ENCODE data around the gene ITGA1.
A peak's percentile ranks its signal among the peaks of the same experiment; 100 is the strongest.
"Not testable (repeated sequence)": the region's sequence is repeated elsewhere in the genome, so short reads cannot be mapped to it uniquely, and the experiment has no call there.

ITGA1 gene

GRCh38 chr5:52821901-52822300 lies 34.2 kb downstream of the ITGA1 start:
- FAIRE-seq: no peak
- no peak for DNase-seq (ENCODE audit: extremely low spot score, insufficient read length, low read depth)

- FAIRE-seq: no peak
Observed at GRCh38 chr5:52822437-52822836, 34.7 kb downstream of the ITGA1 start.

GRCh38 chr5:52824827-52825226 lies 37.1 kb downstream of the ITGA1 start:
- DNase-seq (ENCODE audit: extremely low spot score, insufficient read length, low read depth) (no peak), FAIRE-seq (no peak)

More at GRCh38 chr5:52822437-52822836, 34.7 kb downstream of the ITGA1 start:
- DNase-seq (ENCODE audit: extremely low spot score, insufficient read length, low read depth): no peak

- peak; percentile 72 for FAIRE-seq
Observed at GRCh38 chr5:52825826-52826225, 38.1 kb downstream of the ITGA1 start.

GRCh38 chr5:52827815-52828214 lies 40.1 kb downstream of the ITGA1 start:
- no peak for FAIRE-seq

More at GRCh38 chr5:52825826-52826225, 38.1 kb downstream of the ITGA1 start:
- DNase-seq (ENCODE audit: extremely low spot score, insufficient read length, low read depth): peak; percentile 0

GRCh38 chr5:52829664-52830063 lies 41.9 kb downstream of the ITGA1 start:
- FAIRE-seq (no peak), DNase-seq (ENCODE audit: extremely low spot score, insufficient read length, low read depth) (no peak)

More at GRCh38 chr5:52827815-52828214, 40.1 kb downstream of the ITGA1 start:
- DNase-seq (ENCODE audit: extremely low spot score, insufficient read length, low read depth): no peak

- FAIRE-seq: no peak
Observed at GRCh38 chr5:52830650-52831049, 42.9 kb downstream of the ITGA1 start.

GRCh38 chr5:52831786-52832511 lies 44.2 kb downstream of the ITGA1 start:
- FAIRE-seq: no peak
- no peak for DNase-seq (ENCODE audit: extremely low spot score, insufficient read length, low read depth)

More at GRCh38 chr5:52830650-52831049, 42.9 kb downstream of the ITGA1 start:
- no peak for DNase-seq (ENCODE audit: extremely low spot score, insufficient read length, low read depth)

- no peak for FAIRE-seq
Observed at GRCh38 chr5:52834320-52834719, 46.6 kb downstream of the ITGA1 start.

GRCh38 chr5:52837068-52837467 lies 49.4 kb downstream of the ITGA1 start:
- DNase-seq (ENCODE audit: extremely low spot score, insufficient read length, low read depth) (no peak), FAIRE-seq (no peak)

More at GRCh38 chr5:52834320-52834719, 46.6 kb downstream of the ITGA1 start:
- no peak for DNase-seq (ENCODE audit: extremely low spot score, insufficient read length, low read depth)

- DNase-seq (ENCODE audit: extremely low spot score, insufficient read length, low read depth) (no peak), FAIRE-seq (no peak)
Observed at GRCh38 chr5:52837591-52838001, 49.9 kb downstream of the ITGA1 start.

GRCh38 chr5:52838326-52839015 lies 50.8 kb downstream of the ITGA1 start:
- no peak for FAIRE-seq

GRCh38 chr5:52839285-52839684 lies 51.6 kb downstream of the ITGA1 start:
- DNase-seq (ENCODE audit: extremely low spot score, insufficient read length, low read depth) (no peak), FAIRE-seq (no peak)

More at GRCh38 chr5:52838326-52839015, 50.8 kb downstream of the ITGA1 start:
- DNase-seq (ENCODE audit: extremely low spot score, insufficient read length, low read depth): no peak

GRCh38 chr5:52840277-52841050 lies 52.7 kb downstream of the ITGA1 start:
- DNase-seq (ENCODE audit: extremely low spot score, insufficient read length, low read depth): no peak

GRCh38 chr5:52841114-52841513 lies 53.4 kb downstream of the ITGA1 start:
- FAIRE-seq: no peak
- DNase-seq (ENCODE audit: extremely low spot score, insufficient read length, low read depth): no peak

More at GRCh38 chr5:52840277-52841050, 52.7 kb downstream of the ITGA1 start:
- no peak for FAIRE-seq

- FAIRE-seq: no peak
- no peak for DNase-seq (ENCODE audit: extremely low spot score, insufficient read length, low read depth)
Observed at GRCh38 chr5:52842111-52842510, 54.4 kb downstream of the ITGA1 start.

- FAIRE-seq (no peak), DNase-seq (ENCODE audit: extremely low spot score, insufficient read length, low read depth) (no peak)
Observed at GRCh38 chr5:52844885-52845284, 57.2 kb downstream of the ITGA1 start.

- DNase-seq (ENCODE audit: extremely low spot score, insufficient read length, low read depth) (no peak), FAIRE-seq (no peak)
Observed at GRCh38 chr5:52846182-52846842, 58.6 kb downstream of the ITGA1 start.

- DNase-seq (ENCODE audit: extremely low spot score, insufficient read length, low read depth); FAIRE-seq: not testable (repeated sequence)
Observed at GRCh38 chr5:52848688-52849087, 61.0 kb downstream of the ITGA1 start.

GRCh38 chr5:52849544-52849943 lies 61.8 kb downstream of the ITGA1 start:
- DNase-seq (ENCODE audit: extremely low spot score, insufficient read length, low read depth): no peak
- no peak for FAIRE-seq
